ENCODE measurements around the gene VPS37C. TPM values are rescaled to one million over a fixed set of nuclear protein-coding genes. Genes with fewer than 3 reads are reported as not detected.

Gene VPS37C
- total RNA-seq, 1 experiment from 2014 or later: 23.1 TPM

GRCh38 chr11:61116426-61117167, 44.6 kb downstream of the VPS37C start:
- H3K36me3 ChIP-seq (ENCODE audit: control insufficient read depth in 1 of 2, insufficient read depth in 2 of 2, low read length in 2 of 2): no peaks in the 10 kb centered on the region
- no peak overlapping the region for H3K4me3 ChIP-seq (replicated peaks in 1 of 2; ENCODE audit: low read depth in 1 of 2, low read length in 2 of 2)
- no peaks in the 10 kb centered on the region for H3K9me3 ChIP-seq (ENCODE audit: control insufficient read depth in 1 of 2, insufficient read depth in 1 of 2, low read depth in 1 of 2, low read length in 2 of 2)
- DNase-seq (ENCODE audit: low read depth, low spot score): no peak
- no peak overlapping the region for H3K4me2 ChIP-seq (ENCODE audit: low read length)
- H3K9ac ChIP-seq (ENCODE audit: low read length): no peak overlapping the region
- ATAC-seq: no peak
- intact Hi-C loops (cut with micrococcal nuclease): no loop called here
- ChIA-PET CTCF (no interaction called here), POLR2A (no interaction called here), RAD21 (ENCODE audit: low non-redundant PET in 1 of 2, low total read pairs in 2 of 2, uncharacterized antibody in 2 of 2, unreplicated experiment in 2 of 2) (no interaction called here)
- no peaks in the 10 kb centered on the region for H4K20me1 ChIP-seq (ENCODE audit: insufficient read depth)
- TF ChIP-seq EGR1 (IDR thresholded peaks at IDR 0.05; ENCODE audit: low read depth): no peak
- TF ChIP-seq REST (IDR thresholded peaks at IDR 0.05; ENCODE audit: low read depth): no peak
- TF ChIP-seq CEBPB (IDR thresholded peaks at IDR 0.05; ENCODE audit: low read depth): no peak
- TF ChIP-seq MAX (IDR thresholded peaks at IDR 0.05): no peak
- no peak for TF ChIP-seq FOSL1 (IDR thresholded peaks at IDR 0.05; ENCODE audit: low read depth)
- no peak for TF ChIP-seq ZFX (IDR thresholded peaks at IDR 0.05)
- TF ChIP-seq RAD21 (IDR thresholded peaks at IDR 0.05; ENCODE audit: low read depth): no peak
- no peak for TF ChIP-seq YY1 (IDR thresholded peaks at IDR 0.05; ENCODE audit: extremely low read depth, insufficient replicate concordance, low read depth, low read length)
- no peak for TF ChIP-seq EZH2phosphoT487 (IDR thresholded peaks at IDR 0.05; ENCODE audit: borderline replicate concordance)
- no peak for TF ChIP-seq SP1 (IDR thresholded peaks at IDR 0.05; ENCODE audit: low read depth)
- TF ChIP-seq ATF3 (IDR thresholded peaks at IDR 0.05): no peak
- TF ChIP-seq JUND (IDR thresholded peaks at IDR 0.05): no peak
- TF ChIP-seq TCF7L2 (IDR thresholded peaks at IDR 0.05; ENCODE audit: borderline replicate concordance, extremely low read depth, insufficient read depth, insufficient read length): no peak
- no peak for TF ChIP-seq CBX3 (IDR thresholded peaks at IDR 0.05; ENCODE audit: low read depth)
- no peak for TF ChIP-seq POLR2AphosphoS5 (IDR thresholded peaks at IDR 0.05; ENCODE audit: low read depth, low read length)
- TF ChIP-seq SRF (IDR thresholded peaks at IDR 0.05; ENCODE audit: low read depth): no peak
- TF ChIP-seq SIN3A (IDR thresholded peaks at IDR 0.05; ENCODE audit: low read depth): no peak
- H2AFZ ChIP-seq (ENCODE audit: low read depth, low read length, poor library complexity, severe bottlenecking): no peak overlapping the region
- no peaks in the 10 kb centered on the region for H3K27me3 ChIP-seq (ENCODE audit: insufficient read depth, low read length)
- no peaks in the 10 kb centered on the region for H3K9me2 ChIP-seq (ENCODE audit: insufficient read depth)
- H3K4me1 ChIP-seq (ENCODE audit: control insufficient read depth in 1 of 2, insufficient read depth in 2 of 2, low read length in 2 of 2): peaks cover 9 to 10% of the 10 kb centered on the region in 2 experiments; a peak in 3 of 4 replicates
- no TSS peak for BruUV-seq (replicated peaks)
- H3K27ac ChIP-seq (ENCODE audit: low read depth, low read length): no peak overlapping the region
- H3K79me2 ChIP-seq (ENCODE audit: insufficient read depth, low read length): no peaks in the 10 kb centered on the region

Data from HCT116 (cell line).